Measurements from ENCODE around the gene GTF3C2.

The GTF3C2 gene

GRCh38 chr2:27336173-27336572 lies 20.4 kb downstream of the GTF3C2 start:
- DNase-seq (ENCODE audit: low read depth) = no peak
- no peak for TF ChIP-seq CTCF (IDR thresholded peaks at IDR 0.05; ENCODE audit: low read depth, low read length, missing control alignments)
- in situ Hi-C loops (cut with HindIII; ENCODE audit: low sequenced_read_pairs) = no loop called here
- no peak overlapping the region for H3K4me3 ChIP-seq (ENCODE audit: low read depth, low read length)

GRCh38 chr2:27335311-27335710 lies 21.3 kb downstream of the GTF3C2 start:
- DNase-seq (ENCODE audit: low read depth) = no peak
- TF ChIP-seq CTCF (IDR thresholded peaks at IDR 0.05; ENCODE audit: low read depth, low read length, missing control alignments) = no peak
- in situ Hi-C loops (cut with HindIII; ENCODE audit: low sequenced_read_pairs) = no loop called here
- no peak overlapping the region for H3K4me3 ChIP-seq (ENCODE audit: low read depth, low read length)

DNA sequence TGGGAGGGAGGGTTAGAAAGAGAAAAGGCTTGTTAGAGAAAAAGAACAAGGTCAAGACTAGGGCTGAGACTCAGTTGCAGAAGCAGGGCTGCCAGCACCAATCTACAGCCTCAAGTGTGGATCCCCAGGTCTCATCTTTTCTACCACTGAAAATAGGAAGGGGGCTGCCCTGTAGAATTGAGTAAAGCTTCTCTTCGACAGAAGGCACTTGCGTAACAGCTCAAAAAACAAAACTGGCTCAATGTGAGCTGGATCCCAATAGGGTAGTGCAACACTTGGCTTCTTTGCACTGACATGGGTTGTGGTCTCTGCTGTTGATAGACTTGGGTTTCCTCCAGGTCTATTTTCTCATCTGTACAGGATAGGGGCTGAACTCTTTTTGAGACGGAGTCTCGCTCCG lies 31.8 kb downstream of the GTF3C2 start:
- DNase-seq (ENCODE audit: low read depth) = no peak
- TF ChIP-seq CTCF (IDR thresholded peaks at IDR 0.05; ENCODE audit: low read depth, low read length, missing control alignments) = no peak
- no peak overlapping the region for H3K4me3 ChIP-seq (ENCODE audit: low read depth, low read length)
- in situ Hi-C loops (cut with HindIII; ENCODE audit: low sequenced_read_pairs) = no loop called here

GRCh38 chr2:27323596-27324285 lies 32.8 kb downstream of the GTF3C2 start:
- DNase-seq (ENCODE audit: low read depth) = no peak
- in situ Hi-C loops (cut with HindIII; ENCODE audit: low sequenced_read_pairs) = no loop called here
- H3K4me3 ChIP-seq (ENCODE audit: low read depth, low read length) = peak overlapping the region; percentile 85
- no peak for TF ChIP-seq CTCF (IDR thresholded peaks at IDR 0.05; ENCODE audit: low read depth, low read length, missing control alignments)

- H3K4me3 ChIP-seq (ENCODE audit: low read depth, low read length) = peak within 1 kb of the TSS; percentile 85
- TF ChIP-seq CTCF (IDR thresholded peaks at IDR 0.05; ENCODE audit: low read depth, low read length, missing control alignments) = no peak
- in situ Hi-C loops (cut with HindIII; ENCODE audit: low sequenced_read_pairs) = no loop called here
- peak; percentile 76 for DNase-seq (ENCODE audit: low read depth)
Measured at GRCh38 chr2:27322766-27323595, 33.6 kb downstream of the GTF3C2 start, which contains the start of gene MPV17. TSS of gene MPV17 (minus strand) at chr2:27323097. CDS start at chr2:27322517, 580 bp downstream.

DNA sequence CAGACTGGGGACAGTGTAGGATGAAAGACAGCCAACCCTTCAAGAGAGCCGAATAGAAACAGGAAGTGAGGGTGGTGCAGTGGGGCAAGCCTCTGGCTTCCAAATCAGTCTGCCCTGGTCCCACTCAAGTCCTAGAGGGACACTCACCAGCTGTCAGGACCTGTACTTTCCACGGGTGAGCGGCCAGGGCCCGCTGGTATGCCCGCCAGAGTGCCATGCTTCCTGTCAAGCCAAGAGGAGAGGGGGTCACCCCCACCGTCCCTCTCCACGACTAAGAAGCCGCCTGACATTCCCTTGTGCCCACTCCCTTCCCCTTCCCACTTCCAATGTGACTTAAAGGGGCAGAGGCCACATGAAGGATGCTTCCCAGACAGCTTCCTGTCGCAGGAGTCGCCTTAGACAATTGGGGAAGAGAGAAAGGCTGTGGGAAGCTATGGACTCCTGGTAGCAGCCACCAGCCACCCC lies 34.2 kb downstream of the GTF3C2 start:
- H3K4me3 ChIP-seq (ENCODE audit: low read depth, low read length) = peak overlapping the region; percentile 85
- TF ChIP-seq CTCF (IDR thresholded peaks at IDR 0.05; ENCODE audit: low read depth, low read length, missing control alignments) = no peak
- DNase-seq (ENCODE audit: low read depth) = no peak
- in situ Hi-C loops (cut with HindIII; ENCODE audit: low sequenced_read_pairs) = no loop called here
